CD4-positive, alpha-beta T cell (primary cell): ENCODE results near the gene KIR3DL2. TPM values are rescaled to one million over a fixed set of nuclear protein-coding genes. Genes with fewer than 3 reads are reported as not detected.
"Not testable (repeated sequence)": the region's sequence is repeated elsewhere in the genome, so short reads cannot be mapped to it uniquely, and the experiment has no call there.

Experiments
- ATAC-seq: fragments of 200-7000 bp; cut with Tn5 transposase; one replicate; pipeline ENCODE4 v1.10.0; 2022; ENCODE audit warnings: mild to moderate bottlenecking; ENCODE audit not compliant: poor library complexity
- CTCF ChIA-PET: fragments of 350-600 bp; sonication (Branson Sonifier 250); formaldehyde crosslinking; loops from one replicate; lab custom pipeline; 2021; ENCODE audit warnings: antibody characterized with exemption, inconsistent platforms; lab: Charles Lee
- POLR2A ChIA-PET: fragments of 350-600 bp; sonication (Branson Sonifier 250); formaldehyde crosslinking; loops from one replicate; lab custom pipeline; 2021; ENCODE audit warnings: antibody characterized with exemption, inconsistent platforms; lab: Charles Lee
- DNase-seq, 14 experiments: peaks; one replicate each; pipeline ENCODE4 v3.0.0-alpha.2; 2013 to 2020; ENCODE audit warnings: mixed read lengths in 2 of 14
- H3K27ac ChIP-seq, 2 donors: one replicate each; pipeline versions ENCODE4 v1.5.1 to v1.7.0; 2013; ENCODE audit warnings: low read length in 2 of 2, low read depth in 1 of 2, mild to moderate bottlenecking in 1 of 2
- H3K27me3 ChIP-seq, 2 experiments: 1 replicate in 1 of 2; 2 replicates in 1 of 2; pipeline versions ENCODE4 v1.6.1 to v1.7.0; 2013; ENCODE audit warnings: low read length in 2 of 2, control low read depth in 1 of 2, mild to moderate bottlenecking in 1 of 2, moderate library complexity in 1 of 2; ENCODE audit not compliant: insufficient read depth in 2 of 2, control insufficient read depth in 1 of 2
- H3K36me3 ChIP-seq: one replicate; pipeline ENCODE4 v1.6.1; 2013; ENCODE audit warnings: low read length, control low read depth; ENCODE audit not compliant: insufficient read depth
- H3K4me1 ChIP-seq: one replicate; pipeline ENCODE4 v1.6.1; 2013; ENCODE audit warnings: low read length, control low read depth; ENCODE audit not compliant: insufficient read depth
- H3K4me3 ChIP-seq: one replicate; pipeline ENCODE4 v1.5.1; 2013; ENCODE audit warnings: mild to moderate bottlenecking, low read length, moderate library complexity
- H3K9me3 ChIP-seq, 2 experiments: 1 replicate in 1 of 2; 2 replicates in 1 of 2; pipeline versions ENCODE4 v1.6.1 to v1.7.0; 2013; ENCODE audit warnings: low read length in 2 of 2, mild to moderate bottlenecking in 2 of 2, control low read depth in 1 of 2, moderate library complexity in 1 of 2; ENCODE audit not compliant: control insufficient read depth in 1 of 2, insufficient read depth in 1 of 2
- H3K27ac Mint-ChIP-seq: one replicate; pipeline ENCODE4 v1.8.0; 2020; ENCODE audit warnings: mixed read lengths
- H3K27me3 Mint-ChIP-seq: one replicate; pipeline ENCODE4 v1.8.0; 2021; ENCODE audit warnings: mixed read lengths
- H3K36me3 Mint-ChIP-seq: one replicate; pipeline ENCODE4 v1.8.0; 2021; ENCODE audit warnings: low read depth, mixed read lengths
- H3K4me1 Mint-ChIP-seq: one replicate; pipeline ENCODE4 v1.8.0; 2021; ENCODE audit warnings: low read depth, mixed read lengths
- H3K4me3 Mint-ChIP-seq: one replicate; pipeline ENCODE4 v1.8.0; 2020; ENCODE audit warnings: mild to moderate bottlenecking, mixed read lengths
- H3K9me3 Mint-ChIP-seq: one replicate; pipeline ENCODE4 v1.8.0; 2020; ENCODE audit warnings: mixed read lengths
- intact Hi-C, 2 experiments: fragments of 100-400 bp; cut with DNase I in 1 of 2; cut with micrococcal nuclease in 1 of 2; formaldehyde crosslinking; loops; one replicate each; pipeline versions ENCODE4 v1.15.1 to v1.9.0; 2023 to 2025; cut with DNase I, micrococcal nuclease
- total RNA-seq, 174 experiments: library from RNA in 2 of 174; stranded (reverse) in 2 of 174; gene quantifications; one replicate each; pipeline ENCODE4 v1.2.3 and lab custom pipeline; 2021 to 2026
- TF ChIP-seq, protein P1 (sequence below): fragments of 200-600 bp; IDR thresholded peaks from one replicate; pipeline ENCODE4 v1.8.0; 2022; ENCODE audit warnings: antibody characterized with exemption, mild to moderate bottlenecking

Gene KIR3DL2
- total RNA-seq, 2 experiments from 2014 or later = 1.4 to 1.6 TPM

DNA sequence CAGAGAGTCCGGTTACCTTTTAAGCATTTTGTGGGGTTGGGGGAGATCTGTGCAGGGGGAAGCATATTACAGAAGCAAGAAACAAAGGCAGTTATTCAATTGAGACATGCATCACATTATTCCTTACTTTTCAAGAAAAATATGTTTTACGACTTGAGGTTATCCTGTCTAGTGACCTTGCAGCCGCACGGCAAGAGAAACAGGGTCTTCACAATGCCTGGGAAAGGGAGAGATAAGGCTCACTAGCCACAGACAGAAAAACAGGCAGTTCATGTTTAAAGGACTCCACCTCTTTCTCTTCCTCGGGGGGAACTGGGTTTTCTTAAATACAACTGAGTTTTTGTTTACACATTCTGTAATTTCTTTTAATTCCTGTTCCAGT is 55.2 kb downstream of the KIR3DL2 start:
- Mint-ChIP-seq H3K4me3 (no peak overlapping the region), H3K36me3 (no peaks in the 10 kb centered on the region), H3K27me3 (peaks cover 8% of the 10 kb centered on the region), H3K9me3 (no peaks in the 10 kb centered on the region), H3K27ac (no peak overlapping the region), H3K4me1 (no peaks in the 10 kb centered on the region)
- CTCF ChIA-PET = no interaction called here
- TF ChIP-seq, protein P1, sequence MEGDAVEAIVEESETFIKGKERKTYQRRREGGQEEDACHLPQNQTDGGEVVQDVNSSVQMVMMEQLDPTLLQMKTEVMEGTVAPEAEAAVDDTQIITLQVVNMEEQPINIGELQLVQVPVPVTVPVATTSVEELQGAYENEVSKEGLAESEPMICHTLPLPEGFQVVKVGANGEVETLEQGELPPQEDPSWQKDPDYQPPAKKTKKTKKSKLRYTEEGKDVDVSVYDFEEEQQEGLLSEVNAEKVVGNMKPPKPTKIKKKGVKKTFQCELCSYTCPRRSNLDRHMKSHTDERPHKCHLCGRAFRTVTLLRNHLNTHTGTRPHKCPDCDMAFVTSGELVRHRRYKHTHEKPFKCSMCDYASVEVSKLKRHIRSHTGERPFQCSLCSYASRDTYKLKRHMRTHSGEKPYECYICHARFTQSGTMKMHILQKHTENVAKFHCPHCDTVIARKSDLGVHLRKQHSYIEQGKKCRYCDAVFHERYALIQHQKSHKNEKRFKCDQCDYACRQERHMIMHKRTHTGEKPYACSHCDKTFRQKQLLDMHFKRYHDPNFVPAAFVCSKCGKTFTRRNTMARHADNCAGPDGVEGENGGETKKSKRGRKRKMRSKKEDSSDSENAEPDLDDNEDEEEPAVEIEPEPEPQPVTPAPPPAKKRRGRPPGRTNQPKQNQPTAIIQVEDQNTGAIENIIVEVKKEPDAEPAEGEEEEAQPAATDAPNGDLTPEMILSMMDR = no peak
- Histone ChIP-seq H3K4me1 (no peaks in the 10 kb centered on the region), H3K4me3 (no peak overlapping the region), H3K36me3 (no peaks in the 10 kb centered on the region), H3K27ac (no peak overlapping the region), H3K27me3 (peaks cover 5 to 10% of the 10 kb centered on the region in 2 experiments), H3K9me3 (peaks cover 0 to 13% of the 10 kb centered on the region in 2 experiments)
- DNase-seq (no peak), ATAC-seq (no peak)
- intact Hi-C loops = no loop called here
- POLR2A ChIA-PET = no interaction called here

DNA sequence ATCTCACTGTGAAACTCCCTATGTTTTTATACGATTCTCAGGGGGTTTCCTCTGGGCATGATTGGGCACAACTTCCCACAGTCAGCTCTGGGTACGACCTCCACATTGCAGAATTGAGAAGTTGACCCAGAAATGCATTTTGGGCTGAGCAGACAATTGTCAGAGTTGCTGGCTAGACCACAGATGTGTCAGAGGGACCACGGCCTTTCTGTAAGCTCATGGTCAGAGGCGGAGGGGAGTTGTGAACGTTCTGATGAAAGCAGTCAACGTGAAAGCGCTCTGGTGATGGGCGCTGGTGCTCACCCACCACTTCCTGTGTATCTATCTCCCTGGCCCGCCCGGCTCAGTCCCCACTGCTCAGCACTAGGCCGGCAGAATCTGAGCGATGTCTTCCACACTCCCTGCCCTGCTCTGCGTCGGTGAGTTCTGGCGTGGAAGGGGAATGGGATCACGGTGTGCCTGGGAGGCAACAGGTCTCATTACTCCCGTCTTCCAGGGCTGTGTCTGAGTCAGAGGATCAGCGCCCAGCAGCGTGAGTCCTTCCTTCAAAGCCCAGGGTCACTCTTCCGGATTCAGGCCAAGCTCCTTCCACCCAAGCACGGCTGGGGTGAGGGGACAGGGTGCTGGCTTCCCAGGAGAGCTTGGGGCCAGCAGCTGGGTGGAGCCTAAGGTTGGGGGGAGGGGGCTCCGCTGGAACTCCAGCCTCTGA is 55.7 kb downstream of the KIR3DL2 start, which contains the start of gene NCR1:
Gene NCR1, plus strand, starts transcription at position 346 of the 709 bp plus-strand sequence. Its CDS starts 40 bp downstream, at position 386.
- DNase-seq = peak in 4 of 14 experiments; percentile 3 to 43 (median 30)
- Histone ChIP-seq H3K27ac (peak within 1 kb of the TSS in 1 of 2 donors; percentile 29), H3K9me3 (peaks cover 0 to 13% of the 10 kb centered on the region in 2 experiments), H3K36me3 (no peaks in the 10 kb centered on the region), H3K27me3 (peaks cover 5 to 10% of the 10 kb centered on the region in 2 experiments), H3K4me1 (no peaks in the 10 kb centered on the region), H3K4me3 (no peak within 1 kb of the TSS)
- Mint-ChIP-seq H3K9me3 (no peaks in the 10 kb centered on the region), H3K4me3 (no peak within 1 kb of the TSS), H3K27ac (no peak within 1 kb of the TSS), H3K27me3 (peaks cover 8% of the 10 kb centered on the region), H3K36me3 (no peaks in the 10 kb centered on the region), H3K4me1 (no peaks in the 10 kb centered on the region)
- intact Hi-C loops = no loop called here
- ChIA-PET CTCF (no interaction called here), POLR2A (no interaction called here)
- ATAC-seq = no peak
- TF ChIP-seq, protein P1 = no peak

DNA sequence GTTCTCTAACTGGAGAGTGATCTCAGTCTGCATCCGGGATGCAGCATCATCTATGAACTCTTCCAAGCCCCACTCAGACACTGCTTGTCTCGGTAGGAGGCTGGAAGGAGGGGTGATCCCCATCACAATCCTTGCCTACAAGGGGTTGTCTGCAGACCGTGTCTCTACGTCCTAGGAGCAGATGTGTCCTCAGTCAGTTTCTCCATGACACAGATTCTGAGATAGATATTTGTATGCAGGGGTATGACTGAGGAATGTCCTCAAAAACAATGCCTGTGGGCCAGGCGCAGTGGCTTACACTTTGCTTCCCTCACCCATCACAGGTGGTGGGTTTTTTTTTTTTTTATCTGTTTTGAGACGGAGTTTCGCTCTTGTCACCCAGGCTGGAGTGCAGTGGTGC is 56.6 kb downstream of the KIR3DL2 start:
- no peaks in the 10 kb centered on the region for H3K36me3 ChIP-seq
- H3K36me3 Mint-ChIP-seq = no peaks in the 10 kb centered on the region
- no peak for ATAC-seq
- H3K4me1 ChIP-seq = no peaks in the 10 kb centered on the region
- H3K27me3 ChIP-seq = peaks cover 5 to 10% of the 10 kb centered on the region in 2 experiments
- H3K4me3 Mint-ChIP-seq = no peak overlapping the region
- H3K27ac Mint-ChIP-seq = no peak overlapping the region
- no peak overlapping the region for H3K4me3 ChIP-seq
- POLR2A ChIA-PET = no interaction called here
- no peaks in the 10 kb centered on the region for H3K9me3 Mint-ChIP-seq
- peaks cover 9% of the 10 kb centered on the region for H3K27me3 Mint-ChIP-seq
- peaks cover 0 to 13% of the 10 kb centered on the region in 2 experiments for H3K9me3 ChIP-seq
- no peaks in the 10 kb centered on the region for H3K4me1 Mint-ChIP-seq
- CTCF ChIA-PET = no interaction called here
- intact Hi-C loops = no loop called here
- no peak overlapping the region for H3K27ac ChIP-seq
- DNase-seq = no peak
- TF ChIP-seq, protein P1 = no peak

DNA sequence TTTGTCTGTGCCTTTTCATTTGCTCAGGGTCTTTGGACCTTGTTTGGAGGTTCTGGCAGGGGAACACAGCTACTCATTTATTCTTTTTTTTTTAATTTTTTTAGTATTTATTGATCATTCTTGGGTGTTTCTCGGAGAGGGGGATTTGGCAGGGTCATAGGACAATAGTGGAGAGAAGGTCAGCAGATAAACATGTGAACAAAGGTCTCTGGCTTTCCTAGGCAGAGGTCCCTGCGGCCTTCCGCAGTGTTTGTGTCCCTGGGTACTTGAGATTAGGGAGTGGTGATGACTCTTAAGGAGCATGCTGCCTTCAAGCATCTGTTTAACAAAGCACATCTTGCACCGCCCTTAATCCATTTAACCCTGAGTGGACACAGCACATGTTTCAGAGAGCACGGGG is 57.7 kb downstream of the KIR3DL2 start:
- H3K27me3 Mint-ChIP-seq = peaks cover 15% of the 10 kb centered on the region
- intact Hi-C loops, H3K4me3 Mint-ChIP-seq, H3K36me3 Mint-ChIP-seq, H3K4me3 ChIP-seq, H3K27ac Mint-ChIP-seq, H3K27me3 ChIP-seq, H3K36me3 ChIP-seq, CTCF ChIA-PET, H3K4me1 ChIP-seq, H3K27ac ChIP-seq, H3K4me1 Mint-ChIP-seq, DNase-seq, ATAC-seq, H3K9me3 Mint-ChIP-seq, POLR2A ChIA-PET: not testable (repeated sequence)
- peaks cover 0 to 18% of the 10 kb centered on the region in 2 experiments for H3K9me3 ChIP-seq
